ENCODE measurements around the gene SLC2A13. TPM values are rescaled to one million over a fixed set of nuclear protein-coding genes. Genes with fewer than 3 reads are reported as not detected.

SLC2A13 gene
- total RNA-seq, 1 experiment from 2014 or later: 12.1 TPM

DNA sequence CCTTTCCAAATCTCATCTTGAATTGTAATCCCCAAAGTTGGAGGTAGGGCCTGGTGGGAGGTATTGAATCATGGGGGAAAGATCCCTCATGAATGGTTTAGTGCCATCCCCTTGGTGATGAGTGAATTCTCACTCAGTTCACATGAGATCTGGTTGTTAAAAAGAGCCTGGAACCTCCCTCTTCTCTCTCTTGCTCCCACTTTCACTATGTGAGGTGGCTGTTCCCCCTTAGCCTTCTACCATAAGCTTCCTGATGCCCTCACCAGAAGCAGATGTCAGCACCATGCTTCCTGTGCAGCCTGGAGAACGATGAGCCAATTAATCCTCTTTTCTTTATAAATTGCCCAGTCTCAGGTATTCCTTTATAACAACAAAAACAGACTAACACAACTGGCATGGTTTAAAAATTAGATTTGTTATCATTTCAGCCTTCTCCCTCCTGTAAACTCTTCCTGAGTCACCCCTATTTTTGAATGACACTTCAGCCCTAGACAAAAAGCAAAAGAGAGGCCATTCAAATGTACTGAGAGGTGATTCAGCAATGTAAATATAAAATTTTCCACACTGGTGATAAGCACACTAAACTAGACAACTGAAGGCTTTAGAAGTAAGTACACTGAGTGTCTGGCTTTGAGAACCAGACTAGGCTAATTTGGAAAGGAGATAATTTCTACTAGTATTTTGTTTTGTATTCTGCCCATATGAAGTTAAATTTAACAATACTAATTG, 274.1 kb downstream of the SLC2A13 start:
- no peaks in the 10 kb centered on the region for H3K4me1 ChIP-seq (ENCODE audit: control insufficient read depth, insufficient read depth, low read length)
- ChIA-PET POLR2A (no interaction called here), CTCF (no interaction called here)
- H3K9me3 ChIP-seq (ENCODE audit: control insufficient read depth, insufficient read depth, low read depth, low read length): no peaks in the 10 kb centered on the region
- BruUV-seq (replicated peaks): no TSS peak
- in situ Hi-C loops (cut with HindIII; ENCODE audit: low pct_unique_long_range_greater_than_20kb, low sequenced_read_pairs) (no loop called here), intact Hi-C loops (cut with micrococcal nuclease; ENCODE audit: unreplicated experiment) (no loop called here)
- no peak overlapping the region for H3K27ac ChIP-seq (ENCODE audit: low read length)
- H3K4me3 ChIP-seq (ENCODE audit: low read depth in 2 of 2, low read length in 2 of 2): no peak overlapping the region
- DNase-seq (ENCODE audit: low read depth, low spot score): no peak
- no peaks in the 10 kb centered on the region for H3K36me3 ChIP-seq (ENCODE audit: control insufficient read depth, insufficient read depth, low read length)
- TF ChIP-seq SIN3A (IDR thresholded peaks at IDR 0.05; ENCODE audit: borderline replicate concordance, insufficient read depth, low read depth, low read length): no peak
- TF ChIP-seq, protein P1, sequence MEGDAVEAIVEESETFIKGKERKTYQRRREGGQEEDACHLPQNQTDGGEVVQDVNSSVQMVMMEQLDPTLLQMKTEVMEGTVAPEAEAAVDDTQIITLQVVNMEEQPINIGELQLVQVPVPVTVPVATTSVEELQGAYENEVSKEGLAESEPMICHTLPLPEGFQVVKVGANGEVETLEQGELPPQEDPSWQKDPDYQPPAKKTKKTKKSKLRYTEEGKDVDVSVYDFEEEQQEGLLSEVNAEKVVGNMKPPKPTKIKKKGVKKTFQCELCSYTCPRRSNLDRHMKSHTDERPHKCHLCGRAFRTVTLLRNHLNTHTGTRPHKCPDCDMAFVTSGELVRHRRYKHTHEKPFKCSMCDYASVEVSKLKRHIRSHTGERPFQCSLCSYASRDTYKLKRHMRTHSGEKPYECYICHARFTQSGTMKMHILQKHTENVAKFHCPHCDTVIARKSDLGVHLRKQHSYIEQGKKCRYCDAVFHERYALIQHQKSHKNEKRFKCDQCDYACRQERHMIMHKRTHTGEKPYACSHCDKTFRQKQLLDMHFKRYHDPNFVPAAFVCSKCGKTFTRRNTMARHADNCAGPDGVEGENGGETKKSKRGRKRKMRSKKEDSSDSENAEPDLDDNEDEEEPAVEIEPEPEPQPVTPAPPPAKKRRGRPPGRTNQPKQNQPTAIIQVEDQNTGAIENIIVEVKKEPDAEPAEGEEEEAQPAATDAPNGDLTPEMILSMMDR (IDR thresholded peaks at IDR 0.05): no peak
- TF ChIP-seq TCF7L2 (IDR thresholded peaks at IDR 0.05; ENCODE audit: low read depth, low read length): no peak
- TF ChIP-seq POLR2AphosphoS5 (IDR thresholded peaks at IDR 0.05; ENCODE audit: low read depth, low read length): no peak
- TF ChIP-seq, protein P2, sequence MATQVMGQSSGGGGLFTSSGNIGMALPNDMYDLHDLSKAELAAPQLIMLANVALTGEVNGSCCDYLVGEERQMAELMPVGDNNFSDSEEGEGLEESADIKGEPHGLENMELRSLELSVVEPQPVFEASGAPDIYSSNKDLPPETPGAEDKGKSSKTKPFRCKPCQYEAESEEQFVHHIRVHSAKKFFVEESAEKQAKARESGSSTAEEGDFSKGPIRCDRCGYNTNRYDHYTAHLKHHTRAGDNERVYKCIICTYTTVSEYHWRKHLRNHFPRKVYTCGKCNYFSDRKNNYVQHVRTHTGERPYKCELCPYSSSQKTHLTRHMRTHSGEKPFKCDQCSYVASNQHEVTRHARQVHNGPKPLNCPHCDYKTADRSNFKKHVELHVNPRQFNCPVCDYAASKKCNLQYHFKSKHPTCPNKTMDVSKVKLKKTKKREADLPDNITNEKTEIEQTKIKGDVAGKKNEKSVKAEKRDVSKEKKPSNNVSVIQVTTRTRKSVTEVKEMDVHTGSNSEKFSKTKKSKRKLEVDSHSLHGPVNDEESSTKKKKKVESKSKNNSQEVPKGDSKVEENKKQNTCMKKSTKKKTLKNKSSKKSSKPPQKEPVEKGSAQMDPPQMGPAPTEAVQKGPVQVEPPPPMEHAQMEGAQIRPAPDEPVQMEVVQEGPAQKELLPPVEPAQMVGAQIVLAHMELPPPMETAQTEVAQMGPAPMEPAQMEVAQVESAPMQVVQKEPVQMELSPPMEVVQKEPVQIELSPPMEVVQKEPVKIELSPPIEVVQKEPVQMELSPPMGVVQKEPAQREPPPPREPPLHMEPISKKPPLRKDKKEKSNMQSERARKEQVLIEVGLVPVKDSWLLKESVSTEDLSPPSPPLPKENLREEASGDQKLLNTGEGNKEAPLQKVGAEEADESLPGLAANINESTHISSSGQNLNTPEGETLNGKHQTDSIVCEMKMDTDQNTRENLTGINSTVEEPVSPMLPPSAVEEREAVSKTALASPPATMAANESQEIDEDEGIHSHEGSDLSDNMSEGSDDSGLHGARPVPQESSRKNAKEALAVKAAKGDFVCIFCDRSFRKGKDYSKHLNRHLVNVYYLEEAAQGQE (IDR thresholded peaks at IDR 0.05; ENCODE audit: insufficient read depth in 1 of 2, low read depth in 2 of 2, low read length in 1 of 2): no peak
- ATAC-seq: no peak
- no peaks in the 10 kb centered on the region for H3K27me3 ChIP-seq (ENCODE audit: control insufficient read depth, insufficient read depth, low read length)

DNA sequence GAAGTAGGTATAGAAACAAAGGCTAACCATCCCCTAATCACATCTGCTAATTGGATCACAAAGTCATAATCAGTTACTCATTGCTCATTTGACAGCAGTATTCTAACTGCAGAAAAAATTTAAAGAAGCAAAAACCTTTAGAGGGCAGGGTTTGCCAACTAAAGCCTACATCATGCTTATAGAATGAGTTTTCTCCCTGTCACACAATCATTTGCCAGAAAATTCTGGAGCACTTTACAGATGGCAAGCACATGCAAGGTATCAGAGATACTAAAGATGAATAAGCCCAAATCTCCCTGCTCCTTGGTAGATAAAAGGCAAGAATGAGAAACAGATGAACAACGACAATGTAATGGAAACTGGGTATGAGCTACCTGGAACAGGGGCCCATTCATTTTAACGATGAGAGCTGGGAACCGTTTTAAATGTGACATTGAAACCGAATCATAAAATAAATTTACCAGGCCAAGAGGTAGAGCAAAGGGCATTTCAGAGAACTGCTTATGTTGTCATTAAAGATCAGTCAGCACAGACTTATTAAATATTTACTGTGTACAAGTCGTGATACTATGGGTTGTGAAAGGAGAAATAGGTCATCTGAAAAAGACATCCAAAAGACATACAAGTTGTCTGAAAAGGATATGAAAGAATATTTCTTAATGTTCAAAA, 274.9 kb downstream of the SLC2A13 start:
- POLR2A ChIA-PET: interaction anchor here (0.6 kb wide), 1 partner anchor 462 kb away, joined by 4 read pairs; no protein-coding TSS in a partner anchor
- no peak for ATAC-seq
- Histone ChIP-seq H3K27ac (ENCODE audit: low read length) (no peak overlapping the region), H3K27me3 (ENCODE audit: control insufficient read depth, insufficient read depth, low read length) (no peaks in the 10 kb centered on the region), H3K4me3 (ENCODE audit: low read depth in 2 of 2, low read length in 2 of 2) (no peak overlapping the region), H3K36me3 (ENCODE audit: control insufficient read depth, insufficient read depth, low read length) (no peaks in the 10 kb centered on the region), H3K9me3 (ENCODE audit: control insufficient read depth, insufficient read depth, low read depth, low read length) (no peaks in the 10 kb centered on the region), H3K4me1 (ENCODE audit: control insufficient read depth, insufficient read depth, low read length) (no peaks in the 10 kb centered on the region)
- in situ Hi-C loops (cut with HindIII; ENCODE audit: low pct_unique_long_range_greater_than_20kb, low sequenced_read_pairs): no loop called here
- CTCF ChIA-PET: no interaction called here
- no peak for DNase-seq (ENCODE audit: low read depth, low spot score)
- no TSS peak for BruUV-seq (replicated peaks)
- TF ChIP-seq TCF7L2 (IDR thresholded peaks at IDR 0.05; ENCODE audit: low read depth, low read length) (no peak), SIN3A (IDR thresholded peaks at IDR 0.05; ENCODE audit: borderline replicate concordance, insufficient read depth, low read depth, low read length) (no peak), POLR2AphosphoS5 (IDR thresholded peaks at IDR 0.05; ENCODE audit: low read depth, low read length) (no peak)
- TF ChIP-seq, protein P1 (IDR thresholded peaks at IDR 0.05): no peak
- TF ChIP-seq, protein P2 (IDR thresholded peaks at IDR 0.05; ENCODE audit: insufficient read depth in 1 of 2, low read depth in 2 of 2, low read length in 1 of 2): no peak
- intact Hi-C loops (cut with micrococcal nuclease; ENCODE audit: unreplicated experiment): no loop called here
